Mucosa of descending colon (tissue), 3 donors: Measurements from ENCODE around the gene KIDINS220. TPM values are rescaled to one million over a fixed set of nuclear protein-coding genes. Genes with fewer than 3 reads are reported as not detected.

Source experiments
- ATAC-seq: fragments of 200-7000 bp; cut with Tn5 transposase; one replicate; pipeline ENCODE4 v1.9.1; 2020; ENCODE audit warnings: mild to moderate bottlenecking, moderate library complexity
- DNase-seq, 3 donors: peaks; one replicate each; pipeline ENCODE4 v3.0.0-alpha.2; 2020
- H3K36me3 ChIP-seq: fragments of 200-600 bp; one replicate; pipeline ENCODE4 v1.8.0; 2021; ENCODE audit warnings: low read depth, mild to moderate bottlenecking
- H3K4me1 ChIP-seq: fragments of 200-600 bp; one replicate; pipeline ENCODE4 v1.8.0; 2021; ENCODE audit warnings: low read depth, mild to moderate bottlenecking
- H3K4me3 ChIP-seq: fragments of 200-600 bp; one replicate; pipeline ENCODE4 v1.8.0; 2021; ENCODE audit warnings: mild to moderate bottlenecking
- H3K9me3 ChIP-seq: fragments of 200-600 bp; one replicate; pipeline ENCODE4 v1.8.0; 2021; ENCODE audit warnings: mild to moderate bottlenecking
- CTCF ChIP-seq: fragments of 200-600 bp; IDR thresholded peaks from one replicate; pipeline ENCODE4 v1.8.0; 2022; ENCODE audit warnings: antibody characterized with exemption, mild to moderate bottlenecking
- intact Hi-C, 2 donors: fragments of 100-400 bp; cut with DNase I in 1 of 2; cut with micrococcal nuclease in 1 of 2; formaldehyde crosslinking; loops; one replicate each; pipeline versions ENCODE4 v1.11.0 to v1.11.1; 2022; cut with DNase I, micrococcal nuclease
- total RNA-seq, 3 donors: library from RNA; stranded (reverse); fragmentation: NEBNext Ultra II Directional in 2 of 3; extraction: Animal tissue kit (Norgen Biotek cat#: 25700) in 2 of 3; gene quantifications; one replicate each; pipeline versions ENCODE4 v1.2.1 to v1.2.4, GENCODE V29; 2021 to 2023
- donor health status: DM: no; HTN: no; CAD: no; lungs with moderate emphysema.
- donor health status: DM: no; HTN: no; CAD: no.
- donor health status: DM: no; HTN: yes; CAD: no.

The KIDINS220 gene
- total RNA-seq, 3 donors from 2014 or later, result 54.8 to 69.6 (median 55.9) TPM

GRCh38 chr2:8794923-8795825 is 42.2 kb downstream of the KIDINS220 start:
- no peak for TF ChIP-seq CTCF
- DNase-seq (no peak), ATAC-seq (no peak)
- Histone ChIP-seq H3K4me3 (no peak overlapping the region), H3K4me1 (no peaks in the 10 kb centered on the region), H3K9me3 (no peaks in the 10 kb centered on the region), H3K36me3 (no peaks in the 10 kb centered on the region)
- intact Hi-C loops, result no loop called here

GRCh38 chr2:8790739-8791162 is 46.7 kb downstream of the KIDINS220 start:
- DNase-seq (no peak), ATAC-seq (no peak)
- Histone ChIP-seq H3K9me3 (no peaks in the 10 kb centered on the region), H3K36me3 (peaks cover 6% of the 10 kb centered on the region), H3K4me1 (no peaks in the 10 kb centered on the region), H3K4me3 (no peak overlapping the region)
- intact Hi-C loops, result no loop called here
- no peak for TF ChIP-seq CTCF

GRCh38 chr2:8786463-8786862 is 51.0 kb downstream of the KIDINS220 start:
- no peak overlapping the region for H3K4me3 ChIP-seq
- no peaks in the 10 kb centered on the region for H3K9me3 ChIP-seq
- H3K4me1 ChIP-seq, result no peaks in the 10 kb centered on the region
- ATAC-seq (no peak), DNase-seq (no peak)
- intact Hi-C loops, result no loop called here
- no peak for TF ChIP-seq CTCF
- peaks cover 6% of the 10 kb centered on the region for H3K36me3 ChIP-seq

GRCh38 chr2:8779795-8780671 is 57.4 kb downstream of the KIDINS220 start:
- no peak for TF ChIP-seq CTCF
- ATAC-seq, result no peak
- Histone ChIP-seq H3K36me3 (peaks cover 6% of the 10 kb centered on the region), H3K4me1 (no peaks in the 10 kb centered on the region), H3K4me3 (no peak overlapping the region), H3K9me3 (no peaks in the 10 kb centered on the region)
- DNase-seq, result no peak
- intact Hi-C loops, result no loop called here

GRCh38 chr2:8774371-8774770 is 63.0 kb downstream of the KIDINS220 start:
- ATAC-seq, result no peak
- Histone ChIP-seq H3K4me3 (no peak overlapping the region), H3K36me3 (peaks cover 6% of the 10 kb centered on the region), H3K9me3 (no peaks in the 10 kb centered on the region), H3K4me1 (no peaks in the 10 kb centered on the region)
- TF ChIP-seq CTCF, result no peak
- DNase-seq, result no peak
- intact Hi-C loops, result no loop called here
